Coronary artery (tissue), 2 donors: ENCODE results near the gene DOK6.
"Not testable (repeated sequence)": the region's sequence is repeated elsewhere in the genome, so short reads cannot be mapped to it uniquely, and the experiment has no call there.

Experiments
- DNase-seq: peaks from one replicate; pipeline ENCODE4 v3.0.0-alpha.2; 2017; ENCODE audit warnings: low spot score
- H3K27ac ChIP-seq, 2 donors: fragments of 200-600 bp; sonication (generic); one replicate each; pipeline ENCODE4 v1.5.1; 2016 to 2019
- H3K4me3 ChIP-seq: fragments of 200-600 bp; sonication (generic); 2 replicates; pipeline ENCODE4 v1.5.1; 2016; ENCODE audit warnings: mild to moderate bottlenecking, moderate library complexity
- CTCF ChIP-seq: fragments of 200-600 bp; sonication (generic); IDR thresholded peaks from one replicate; pipeline ENCODE4 v1.5.1; 2019; ENCODE audit warnings: antibody characterized with exemption

DOK6 gene

GRCh38 chr18:69876490-69876889, 475.8 kb downstream of the DOK6 start:
- H3K27ac ChIP-seq, result no peak overlapping the region
- TF ChIP-seq CTCF, result no peak
- DNase-seq, result no peak
- H3K4me3 ChIP-seq, result no peak overlapping the region

GRCh38 chr18:69878213-69878933, 477.7 kb downstream of the DOK6 start:
- Histone ChIP-seq H3K27ac (no peak overlapping the region), H3K4me3 (no peak overlapping the region)
- TF ChIP-seq CTCF, result no peak
- no peak for DNase-seq

- H3K27ac ChIP-seq, DNase-seq, H3K4me3 ChIP-seq: not testable (repeated sequence)
These were observed 478.4 kb downstream of the DOK6 start for GRCh38 chr18:69879051-69879450.

GRCh38 chr18:69880083-69880482, 479.4 kb downstream of the DOK6 start:
- no peak for DNase-seq
- Histone ChIP-seq H3K27ac (no peak overlapping the region), H3K4me3 (no peak overlapping the region)
- TF ChIP-seq CTCF, result no peak

GRCh38 chr18:69882965-69883668, 482.4 kb downstream of the DOK6 start:
- Histone ChIP-seq H3K27ac (no peak overlapping the region), H3K4me3 (no peak overlapping the region)
- DNase-seq, result no peak
- TF ChIP-seq CTCF, result no peak

GRCh38 chr18:69883781-69884180, 483.1 kb downstream of the DOK6 start:
- Histone ChIP-seq H3K4me3 (no peak overlapping the region), H3K27ac (no peak overlapping the region)
- TF ChIP-seq CTCF, result no peak
- no peak for DNase-seq

DNA sequence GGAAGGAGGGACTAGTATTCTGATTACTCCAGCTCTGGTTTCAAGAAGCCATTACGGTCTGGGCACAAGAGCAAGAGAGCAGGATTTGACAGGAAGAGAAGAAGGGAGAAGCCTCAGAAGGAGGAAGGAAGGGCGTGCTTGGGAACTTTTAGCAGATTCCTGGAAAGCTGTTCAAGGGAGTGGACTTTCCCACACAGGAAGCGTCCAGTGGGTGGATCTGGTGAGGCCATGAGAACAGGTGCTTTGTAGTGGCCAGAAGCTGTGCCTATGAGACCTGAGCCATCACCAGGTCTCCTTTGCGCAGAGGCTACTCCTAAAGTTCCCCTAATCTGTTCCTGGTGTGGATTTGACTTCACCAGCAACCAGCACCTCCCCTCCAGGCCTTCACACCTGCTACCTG, 484.7 kb downstream of the DOK6 start:
- no peak overlapping the region for H3K27ac ChIP-seq
- no peak overlapping the region for H3K4me3 ChIP-seq
- no peak for DNase-seq
- no peak for TF ChIP-seq CTCF
